ENCODE measurements around the gene SOAT1. TPM values are rescaled to one million over a fixed set of nuclear protein-coding genes. Genes with fewer than 3 reads are reported as not detected.

SOAT1 gene
- total RNA-seq, 1 donor from 2014 or later: 52.6 TPM

GRCh38 chr1:179278920-179279319 is 14.7 kb upstream of the SOAT1 start:
- H3K27ac Mint-ChIP-seq (ENCODE audit: unreplicated experiment): no peak overlapping the region
- no peaks in the 10 kb centered on the region for H3K27me3 Mint-ChIP-seq (ENCODE audit: low read depth)
- no peak for DNase-seq (ENCODE audit: low spot score)
- H3K9me3 Mint-ChIP-seq (ENCODE audit: low read depth): peaks cover 9% of the 10 kb centered on the region
- H3K4me1 Mint-ChIP-seq (ENCODE audit: low read depth): no peaks in the 10 kb centered on the region
- no peak overlapping the region for H3K4me3 Mint-ChIP-seq (ENCODE audit: unreplicated experiment)
- TF ChIP-seq CTCF (IDR thresholded peaks at IDR 0.05): no peak
- peaks cover 6% of the 10 kb centered on the region for H3K36me3 Mint-ChIP-seq (ENCODE audit: low read depth)

GRCh38 chr1:179283992-179284391 is 9.6 kb upstream of the SOAT1 start:
- H3K4me1 Mint-ChIP-seq (ENCODE audit: low read depth): no peaks in the 10 kb centered on the region
- DNase-seq (ENCODE audit: low spot score): no peak
- H3K36me3 Mint-ChIP-seq (ENCODE audit: low read depth): peaks cover 3% of the 10 kb centered on the region
- H3K4me3 Mint-ChIP-seq (ENCODE audit: unreplicated experiment): no peak overlapping the region
- H3K27ac Mint-ChIP-seq (ENCODE audit: unreplicated experiment): no peak overlapping the region
- peaks cover 4% of the 10 kb centered on the region for H3K9me3 Mint-ChIP-seq (ENCODE audit: low read depth)
- no peak for TF ChIP-seq CTCF (IDR thresholded peaks at IDR 0.05)
- no peaks in the 10 kb centered on the region for H3K27me3 Mint-ChIP-seq (ENCODE audit: low read depth)

- Mint-ChIP-seq H3K4me1 (ENCODE audit: low read depth) (peaks cover 7% of the 10 kb centered on the region), H3K36me3 (ENCODE audit: low read depth) (no peaks in the 10 kb centered on the region), H3K4me3 (ENCODE audit: unreplicated experiment) (no peak overlapping the region), H3K27me3 (ENCODE audit: low read depth) (no peaks in the 10 kb centered on the region), H3K9me3 (ENCODE audit: low read depth) (no peaks in the 10 kb centered on the region), H3K27ac (ENCODE audit: unreplicated experiment) (no peak overlapping the region)
- no peak for DNase-seq (ENCODE audit: low spot score)
- TF ChIP-seq CTCF (IDR thresholded peaks at IDR 0.05): no peak
Measured at GRCh38 chr1:179287946-179288345, 5.7 kb upstream of the SOAT1 start.

- Mint-ChIP-seq H3K9me3 (ENCODE audit: low read depth) (no peaks in the 10 kb centered on the region), H3K4me1 (ENCODE audit: low read depth) (peaks cover 10% of the 10 kb centered on the region), H3K36me3 (ENCODE audit: low read depth) (no peaks in the 10 kb centered on the region), H3K4me3 (ENCODE audit: unreplicated experiment) (no peak overlapping the region), H3K27me3 (ENCODE audit: low read depth) (no peaks in the 10 kb centered on the region), H3K27ac (ENCODE audit: unreplicated experiment) (no peak overlapping the region)
- TF ChIP-seq CTCF (IDR thresholded peaks at IDR 0.05): no peak
- DNase-seq (ENCODE audit: low spot score): no peak
Measured at GRCh38 chr1:179288977-179289376, 4.6 kb upstream of the SOAT1 start.

GRCh38 chr1:179295164-179295755 is 1.7 kb downstream of the SOAT1 start:
- Mint-ChIP-seq H3K36me3 (ENCODE audit: low read depth) (no peaks in the 10 kb centered on the region), H3K27ac (ENCODE audit: unreplicated experiment) (peak overlapping the region; percentile 89), H3K27me3 (ENCODE audit: low read depth) (no peaks in the 10 kb centered on the region), H3K4me1 (ENCODE audit: low read depth) (peaks cover 39% of the 10 kb centered on the region), H3K9me3 (ENCODE audit: low read depth) (no peaks in the 10 kb centered on the region), H3K4me3 (ENCODE audit: unreplicated experiment) (peak overlapping the region; percentile 80)
- DNase-seq (ENCODE audit: low spot score): no peak
- no peak for TF ChIP-seq CTCF (IDR thresholded peaks at IDR 0.05)
